ENCODE measurements around the gene ARHGAP32.

- TF ChIP-seq, protein P1, sequence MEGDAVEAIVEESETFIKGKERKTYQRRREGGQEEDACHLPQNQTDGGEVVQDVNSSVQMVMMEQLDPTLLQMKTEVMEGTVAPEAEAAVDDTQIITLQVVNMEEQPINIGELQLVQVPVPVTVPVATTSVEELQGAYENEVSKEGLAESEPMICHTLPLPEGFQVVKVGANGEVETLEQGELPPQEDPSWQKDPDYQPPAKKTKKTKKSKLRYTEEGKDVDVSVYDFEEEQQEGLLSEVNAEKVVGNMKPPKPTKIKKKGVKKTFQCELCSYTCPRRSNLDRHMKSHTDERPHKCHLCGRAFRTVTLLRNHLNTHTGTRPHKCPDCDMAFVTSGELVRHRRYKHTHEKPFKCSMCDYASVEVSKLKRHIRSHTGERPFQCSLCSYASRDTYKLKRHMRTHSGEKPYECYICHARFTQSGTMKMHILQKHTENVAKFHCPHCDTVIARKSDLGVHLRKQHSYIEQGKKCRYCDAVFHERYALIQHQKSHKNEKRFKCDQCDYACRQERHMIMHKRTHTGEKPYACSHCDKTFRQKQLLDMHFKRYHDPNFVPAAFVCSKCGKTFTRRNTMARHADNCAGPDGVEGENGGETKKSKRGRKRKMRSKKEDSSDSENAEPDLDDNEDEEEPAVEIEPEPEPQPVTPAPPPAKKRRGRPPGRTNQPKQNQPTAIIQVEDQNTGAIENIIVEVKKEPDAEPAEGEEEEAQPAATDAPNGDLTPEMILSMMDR (IDR thresholded peaks at IDR 0.05; ENCODE audit: poor library complexity), result no peak
- no peak for TF ChIP-seq EZH2 (IDR thresholded peaks at IDR 0.05; ENCODE audit: borderline replicate concordance)
Measured at GRCh38 chr11:129067454-129067853, 124.7 kb downstream of the ARHGAP32 start.

Data from hepatocyte (in vitro differentiated cells).